ENCODE results near the gene KCNT1.

Gene KCNT1

GRCh38 chr9:135780086-135780485 is 78.1 kb downstream of the KCNT1 start:
- TF ChIP-seq, protein P1, sequence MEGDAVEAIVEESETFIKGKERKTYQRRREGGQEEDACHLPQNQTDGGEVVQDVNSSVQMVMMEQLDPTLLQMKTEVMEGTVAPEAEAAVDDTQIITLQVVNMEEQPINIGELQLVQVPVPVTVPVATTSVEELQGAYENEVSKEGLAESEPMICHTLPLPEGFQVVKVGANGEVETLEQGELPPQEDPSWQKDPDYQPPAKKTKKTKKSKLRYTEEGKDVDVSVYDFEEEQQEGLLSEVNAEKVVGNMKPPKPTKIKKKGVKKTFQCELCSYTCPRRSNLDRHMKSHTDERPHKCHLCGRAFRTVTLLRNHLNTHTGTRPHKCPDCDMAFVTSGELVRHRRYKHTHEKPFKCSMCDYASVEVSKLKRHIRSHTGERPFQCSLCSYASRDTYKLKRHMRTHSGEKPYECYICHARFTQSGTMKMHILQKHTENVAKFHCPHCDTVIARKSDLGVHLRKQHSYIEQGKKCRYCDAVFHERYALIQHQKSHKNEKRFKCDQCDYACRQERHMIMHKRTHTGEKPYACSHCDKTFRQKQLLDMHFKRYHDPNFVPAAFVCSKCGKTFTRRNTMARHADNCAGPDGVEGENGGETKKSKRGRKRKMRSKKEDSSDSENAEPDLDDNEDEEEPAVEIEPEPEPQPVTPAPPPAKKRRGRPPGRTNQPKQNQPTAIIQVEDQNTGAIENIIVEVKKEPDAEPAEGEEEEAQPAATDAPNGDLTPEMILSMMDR (IDR thresholded peaks at IDR 0.05; ENCODE audit: insufficient read depth, low read length, missing control alignments) = no peak
- CTCF ChIA-PET = interaction anchor here (0.8 kb wide), 1 partner anchor 20 kb away, joined by 3 read pairs; no protein-coding TSS in a partner anchor
- POLR2A ChIA-PET = no interaction called here
- H3K4me3 ChIP-seq (ENCODE audit: low read depth, low read length) = no peak overlapping the region
- DNase-seq (ENCODE audit: low read depth, low spot score) = no peak

DNA sequence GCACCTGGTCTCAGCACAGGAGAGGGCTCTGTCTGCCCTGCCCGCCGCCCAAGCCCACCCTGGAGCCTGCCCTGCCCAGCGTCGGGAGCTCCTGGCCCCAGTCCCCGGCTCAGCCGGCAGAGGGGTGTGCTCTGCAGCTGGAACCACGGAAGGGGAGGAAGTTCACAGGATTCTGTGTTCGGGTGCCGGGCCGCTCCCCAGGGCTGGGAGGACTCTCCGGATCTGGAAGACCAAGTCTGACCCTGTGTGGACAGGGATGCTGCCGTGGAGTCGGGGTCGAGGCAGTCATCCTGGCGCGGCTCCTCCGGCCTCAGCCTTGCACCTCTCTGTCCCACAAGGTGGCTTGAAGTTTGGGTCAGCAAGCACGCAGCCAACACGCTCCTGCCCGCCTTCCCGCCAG is 78.6 kb downstream of the KCNT1 start:
- ChIA-PET CTCF (interaction anchor here (0.8 kb wide), 1 partner anchor 19 kb away, joined by 3 read pairs; no protein-coding TSS in a partner anchor), POLR2A (no interaction called here)
- no peak overlapping the region for H3K4me3 ChIP-seq (ENCODE audit: low read depth, low read length)
- TF ChIP-seq, protein P1 (IDR thresholded peaks at IDR 0.05; ENCODE audit: insufficient read depth, low read length, missing control alignments) = no peak
- DNase-seq (ENCODE audit: low read depth, low spot score) = no peak

- TF ChIP-seq, protein P1 (IDR thresholded peaks at IDR 0.05; ENCODE audit: insufficient read depth, low read length, missing control alignments) = no peak
- CTCF ChIA-PET = no interaction called here
- H3K4me3 ChIP-seq (ENCODE audit: low read depth, low read length) = no peak overlapping the region
- DNase-seq (ENCODE audit: low read depth, low spot score) = no peak
- POLR2A ChIA-PET = no interaction called here
Observed at GRCh38 chr9:135782946-135783345, 81.0 kb downstream of the KCNT1 start.

- no peak overlapping the region for H3K4me3 ChIP-seq (ENCODE audit: low read depth, low read length)
- ChIA-PET POLR2A (no interaction called here), CTCF (no interaction called here)
- TF ChIP-seq, protein P1 (IDR thresholded peaks at IDR 0.05; ENCODE audit: insufficient read depth, low read length, missing control alignments) = no peak
- DNase-seq (ENCODE audit: low read depth, low spot score) = no peak
Observed at GRCh38 chr9:135783540-135784245, 81.7 kb downstream of the KCNT1 start.

DNA sequence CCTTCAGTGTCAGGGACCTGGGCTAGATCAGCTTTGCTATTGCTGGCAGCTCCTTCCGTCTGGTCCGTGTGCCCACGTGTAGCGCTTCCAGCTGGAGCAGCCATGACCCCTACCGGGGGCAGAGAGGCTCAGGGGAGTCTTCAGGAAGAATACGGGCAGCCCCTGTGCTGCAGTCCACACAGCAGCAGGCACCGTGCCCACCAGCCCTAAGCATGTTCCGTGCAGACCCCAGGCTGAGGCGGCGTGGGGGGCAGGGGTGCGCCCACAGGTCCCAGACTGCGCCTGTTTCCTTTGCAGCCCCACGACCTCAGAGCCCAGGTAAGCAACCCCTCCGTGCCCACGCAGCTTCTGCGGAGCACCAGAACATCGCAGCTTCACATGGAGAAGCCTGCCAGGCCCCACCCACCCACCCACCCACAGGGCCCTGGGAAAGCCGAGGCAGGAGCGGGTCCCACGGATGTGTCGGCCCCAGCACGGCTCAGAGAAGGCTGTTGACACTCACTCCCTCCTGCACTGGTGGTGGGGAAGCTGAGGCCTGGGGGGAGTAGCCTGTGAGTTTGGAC is 83.1 kb downstream of the KCNT1 start:
- POLR2A ChIA-PET = no interaction called here
- CTCF ChIA-PET = no interaction called here

DNA sequence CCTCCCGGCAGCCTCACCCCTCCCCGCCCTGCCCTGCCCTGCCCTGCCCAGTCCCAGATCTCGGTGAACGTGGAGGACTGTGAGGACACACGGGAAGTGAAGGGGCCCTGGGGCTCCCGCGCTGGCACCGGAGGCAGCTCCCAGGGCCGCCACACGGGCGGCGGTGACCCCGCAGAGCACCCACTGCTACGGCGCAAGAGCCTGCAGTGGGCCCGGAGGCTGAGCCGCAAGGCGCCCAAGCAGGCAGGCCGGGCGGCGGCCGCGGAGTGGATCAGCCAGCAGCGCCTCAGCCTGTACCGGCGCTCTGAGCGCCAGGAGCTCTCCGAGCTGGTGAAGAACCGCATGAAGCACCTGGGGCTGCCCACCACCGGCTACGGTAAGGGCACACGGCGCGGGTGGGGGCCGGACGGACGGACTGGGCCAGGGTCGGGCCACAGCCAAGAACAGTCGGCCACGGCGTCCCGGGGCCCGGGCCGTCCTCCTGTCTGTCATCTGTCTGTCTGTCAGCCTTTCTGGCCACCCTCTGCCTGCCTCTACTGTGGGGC is 84.2 kb downstream of the KCNT1 start:
- POLR2A ChIA-PET = no interaction called here
- CTCF ChIA-PET = interaction anchor here (1.0 kb wide), 1 partner anchor 12 kb away, joined by 3 read pairs; no protein-coding TSS in a partner anchor
- no peak for DNase-seq (ENCODE audit: low read depth, low spot score)
- TF ChIP-seq, protein P1 (IDR thresholded peaks at IDR 0.05; ENCODE audit: insufficient read depth, low read length, missing control alignments) = no peak
- H3K4me3 ChIP-seq (ENCODE audit: low read depth, low read length) = no peak overlapping the region

More for the DNA sequence above, 83.1 kb downstream of the KCNT1 start:
- H3K4me3 ChIP-seq (ENCODE audit: low read depth, low read length) = no peak overlapping the region
- TF ChIP-seq, protein P1 (IDR thresholded peaks at IDR 0.05; ENCODE audit: insufficient read depth, low read length, missing control alignments) = no peak
- no peak for DNase-seq (ENCODE audit: low read depth, low spot score)

Data from AG04449 (cell line).